Vagina (tissue), 2 donors: ENCODE measurements around the gene TTC34.

ENCODE experiments used
- CTCF ChIP-seq, 3 experiments: fragments of 450-650 bp in 2 of 3; fragments of 200-600 bp in 1 of 3; sonication (generic) in 1 of 3; IDR thresholded peaks; one replicate each; pipeline ENCODE4 v1.5.1; 2017 to 2019; ENCODE audit warnings: antibody characterized with exemption in 3 of 3, mild to moderate bottlenecking in 2 of 3, moderate library complexity in 2 of 3
- POLR2A ChIP-seq, 2 donors: fragments of 450-650 bp; IDR thresholded peaks; one replicate each; pipeline ENCODE4 v1.6.1; 2017; ENCODE audit warnings: antibody characterized with exemption in 2 of 2, mild to moderate bottlenecking in 2 of 2, moderate library complexity in 2 of 2
- POLR2AphosphoS5 ChIP-seq, 2 donors: sonication (generic); formaldehyde crosslinking; IDR thresholded peaks; one replicate each; pipeline ENCODE4 v1.9.0; 2017; ENCODE audit warnings: antibody characterized with exemption in 2 of 2, mild to moderate bottlenecking in 2 of 2, low read depth in 1 of 2; ENCODE audit not compliant: insufficient read depth in 1 of 2

- TF ChIP-seq POLR2AphosphoS5 (IDR thresholded peaks at IDR 0.05; ENCODE audit: insufficient read depth in 1 of 2, low read depth in 1 of 2) = no peak
- no peak for TF ChIP-seq CTCF (IDR thresholded peaks at IDR 0.05)
- no peak for TF ChIP-seq POLR2A (IDR thresholded peaks at IDR 0.05)
Measured at GRCh38 chr1:2803931-2804627, 2.6 kb upstream of the TTC34 start.
